Mesenchymal stem cell (in vitro differentiated cells and primary cell): ENCODE measurements around the gene SNPH.

Experiments used
- DNase-seq: peaks from one replicate; pipeline ENCODE4 v3.0.0-alpha.2; 2013
- H2AFZ ChIP-seq: one replicate; pipeline ENCODE4 v1.6.1; 2013; ENCODE audit warnings: low read depth, mild to moderate bottlenecking, control low read depth, inconsistent platforms, low read length, moderate library complexity
- H2AK5ac ChIP-seq: 2 replicates; pipeline ENCODE4 v1.6.1; 2013; ENCODE audit warnings: low read length, moderate library complexity, mild to moderate bottlenecking, inconsistent platforms; ENCODE audit not compliant: severe bottlenecking
- H2BK120ac ChIP-seq: one replicate; pipeline ENCODE4 v1.6.1; 2013; ENCODE audit warnings: low read depth, mild to moderate bottlenecking, inconsistent platforms, low read length, moderate library complexity
- H2BK12ac ChIP-seq, 2 experiments: one replicate each; pipeline ENCODE4 v1.6.1; 2013; ENCODE audit warnings: inconsistent platforms in 2 of 2, low read length in 2 of 2, mild to moderate bottlenecking in 2 of 2, moderate library complexity in 2 of 2, control low read depth in 1 of 2
- H2BK15ac ChIP-seq: one replicate; pipeline ENCODE4 v1.6.1; 2013; ENCODE audit warnings: mild to moderate bottlenecking, low read depth, inconsistent platforms; ENCODE audit not compliant: poor library complexity, severe bottlenecking
- H2BK5ac ChIP-seq: 2 replicates; pipeline ENCODE4 v1.6.1; 2013; ENCODE audit warnings: low read depth, mild to moderate bottlenecking, low read length, control low read depth, inconsistent platforms; ENCODE audit not compliant: poor library complexity, severe bottlenecking
- H3K14ac ChIP-seq, 2 experiments: one replicate each; pipeline ENCODE4 v1.6.1; 2013; ENCODE audit warnings: inconsistent platforms in 2 of 2, low read length in 2 of 2, control low read depth in 1 of 2, mild to moderate bottlenecking in 1 of 2, moderate library complexity in 1 of 2
- H3K18ac ChIP-seq, 2 experiments: one replicate each; pipeline ENCODE4 v1.6.1; 2013; ENCODE audit warnings: inconsistent platforms in 2 of 2, low read length in 2 of 2, control low read depth in 1 of 2, low read depth in 1 of 2, mild to moderate bottlenecking in 1 of 2
- H3K23ac ChIP-seq, 2 experiments: one replicate each; pipeline ENCODE4 v1.6.1; 2013; ENCODE audit warnings: inconsistent platforms in 2 of 2, low read length in 2 of 2, mild to moderate bottlenecking in 2 of 2, moderate library complexity in 2 of 2, control low read depth in 1 of 2
- H3K27ac ChIP-seq: 2 replicates; pipeline ENCODE4 v1.5.1; 2013; ENCODE audit warnings: mild to moderate bottlenecking, moderate library complexity, low read length, control low read depth, inconsistent platforms; ENCODE audit not compliant: poor library complexity, severe bottlenecking
- H3K27me3 ChIP-seq, 2 experiments: 2 replicates each; pipeline versions ENCODE4 v1.6.1 to v1.7.0; 2013; ENCODE audit warnings: low read length in 2 of 2, mild to moderate bottlenecking in 2 of 2, moderate library complexity in 2 of 2, control low read depth in 1 of 2, inconsistent platforms in 1 of 2; ENCODE audit not compliant: control insufficient read depth in 1 of 2, insufficient read depth in 1 of 2
- H3K36me3 ChIP-seq, 2 experiments: 2 replicates each; pipeline versions ENCODE4 v1.6.1 to v1.7.0; 2013; ENCODE audit warnings: low read length in 2 of 2, control low read depth in 1 of 2, inconsistent platforms in 1 of 2, low read depth in 1 of 2, mild to moderate bottlenecking in 1 of 2; ENCODE audit not compliant: insufficient read depth in 2 of 2, control insufficient read depth in 1 of 2
- H3K4ac ChIP-seq, 2 experiments: one replicate each; pipeline ENCODE4 v1.6.1; 2013; ENCODE audit warnings: inconsistent platforms in 2 of 2, low read length in 2 of 2, mild to moderate bottlenecking in 2 of 2, moderate library complexity in 2 of 2, control low read depth in 1 of 2, low read depth in 1 of 2
- H3K4me1 ChIP-seq: 2 replicates; pipeline ENCODE4 v1.6.1; 2013; ENCODE audit warnings: low read depth, low read length, control low read depth; ENCODE audit not compliant: control insufficient read depth, insufficient read depth
- H3K4me2 ChIP-seq: 2 replicates; pipeline ENCODE4 v1.6.1; 2013; ENCODE audit warnings: low read length, mild to moderate bottlenecking, inconsistent platforms; ENCODE audit not compliant: poor library complexity, severe bottlenecking
- H3K4me3 ChIP-seq, 2 experiments: 2 replicates each; pipeline versions ENCODE4 v1.5.1 to v1.7.0; 2013; ENCODE audit warnings: low read length in 2 of 2, mild to moderate bottlenecking in 2 of 2, control low read depth in 1 of 2, low read depth in 1 of 2; ENCODE audit not compliant: insufficient read depth in 1 of 2
- H3K79me1 ChIP-seq: replicated peaks from 2 replicates; pipeline ENCODE4 v1.6.1; 2013; ENCODE audit warnings: mild to moderate bottlenecking, control low read depth, low read length, inconsistent platforms; ENCODE audit not compliant: poor library complexity, severe bottlenecking
- H3K9ac ChIP-seq: 2 replicates; pipeline ENCODE4 v1.7.0; 2013; ENCODE audit warnings: mild to moderate bottlenecking, low read length, moderate library complexity
- H3K9me3 ChIP-seq: 2 replicates; pipeline ENCODE4 v1.7.0; 2013; ENCODE audit warnings: mild to moderate bottlenecking, low read length; ENCODE audit not compliant: control insufficient read depth
- H4K8ac ChIP-seq: one replicate; pipeline ENCODE4 v1.6.1; 2013; ENCODE audit warnings: inconsistent platforms, mild to moderate bottlenecking, low read length, moderate library complexity
- H4K91ac ChIP-seq: one replicate; pipeline ENCODE4 v1.6.1; 2013; ENCODE audit warnings: mild to moderate bottlenecking, low read length, inconsistent platforms
- WGBS: methylation state at CpG from one replicate; pipeline ENCODE4 v1.1.7; 2013; ENCODE audit warnings: mixed read lengths; 5-methylcytosine and 5-hydroxymethylcytosine counted together

SNPH gene

GRCh38 chr20:1327827-1328679 lies 62.0 kb downstream of the SNPH start:
- peak overlapping the region; percentile 57 for H4K91ac ChIP-seq
- peak overlapping the region; percentile 44 for H2BK15ac ChIP-seq
- peaks cover 38% of the 10 kb centered on the region for H3K79me1 ChIP-seq
- H3K14ac ChIP-seq: no peak overlapping the region
- peaks cover 10 to 30% of the 10 kb centered on the region in 2 experiments for H3K36me3 ChIP-seq
- H2BK5ac ChIP-seq: no peak overlapping the region
- WGBS: 98% methylated on average over 7 of the region's 7 CpGs
- H3K23ac ChIP-seq: no peak overlapping the region
- no peak overlapping the region for H3K4me2 ChIP-seq
- no peak overlapping the region for H2AFZ ChIP-seq
- H3K9me3 ChIP-seq: no peaks in the 10 kb centered on the region
- no peaks in the 10 kb centered on the region for H3K27me3 ChIP-seq
- peak overlapping the region in 1 of 2 experiments; percentile 4 for H2BK12ac ChIP-seq
- H3K9ac ChIP-seq: peak overlapping the region; percentile 99
- H2AK5ac ChIP-seq: no peak overlapping the region
- peak overlapping the region; percentile 19 for H4K8ac ChIP-seq
- peaks cover 27% of the 10 kb centered on the region for H3K4me1 ChIP-seq
- no peak overlapping the region for H3K27ac ChIP-seq
- H3K4me3 ChIP-seq: peak overlapping the region in 1 of 2 experiments; percentile 89
- DNase-seq: no peak
- H3K4ac ChIP-seq: peak overlapping the region in 1 of 2 experiments; percentile 21
- no peak overlapping the region for H2BK120ac ChIP-seq
- H3K18ac ChIP-seq: peak overlapping the region in 1 of 2 experiments; percentile 3

- Histone ChIP-seq H3K79me1 (peaks cover 44% of the 10 kb centered on the region), H3K23ac (no peak within 1 kb of the TSS), H4K91ac (peak within 1 kb of the TSS; percentile 57), H3K9ac (peak within 1 kb of the TSS; percentile 99), H3K4me1 (peaks cover 27% of the 10 kb centered on the region), H3K9me3 (no peaks in the 10 kb centered on the region), H3K4ac (peak within 1 kb of the TSS; percentile 21 to 27), H2AFZ (no peak within 1 kb of the TSS), H3K27me3 (no peaks in the 10 kb centered on the region), H2BK15ac (peak within 1 kb of the TSS; percentile 44), H3K36me3 (peaks cover 18 to 38% of the 10 kb centered on the region in 2 experiments), H2BK120ac (no peak within 1 kb of the TSS), H3K18ac (peak within 1 kb of the TSS; percentile 3 to 15), H4K8ac (peak within 1 kb of the TSS; percentile 83), H3K4me3 (peak within 1 kb of the TSS in 1 of 2 experiments; percentile 89), H2AK5ac (no peak within 1 kb of the TSS), H2BK12ac (peak within 1 kb of the TSS in 1 of 2 experiments; percentile 4), H3K4me2 (no peak within 1 kb of the TSS), H3K14ac (no peak within 1 kb of the TSS), H3K27ac (no peak within 1 kb of the TSS), H2BK5ac (no peak within 1 kb of the TSS)
- 85% methylated on average over 8 of the region's 8 CpGs for WGBS
- DNase-seq: no peak
These were observed 62.7 kb downstream of the SNPH start, which contains the start of gene SDCBP2 for GRCh38 chr20:1328680-1329330. TSS of gene SDCBP2 (minus strand) at chr20:1329139. CDS start at chr20:1320416, 8,723 bp downstream.

DNA sequence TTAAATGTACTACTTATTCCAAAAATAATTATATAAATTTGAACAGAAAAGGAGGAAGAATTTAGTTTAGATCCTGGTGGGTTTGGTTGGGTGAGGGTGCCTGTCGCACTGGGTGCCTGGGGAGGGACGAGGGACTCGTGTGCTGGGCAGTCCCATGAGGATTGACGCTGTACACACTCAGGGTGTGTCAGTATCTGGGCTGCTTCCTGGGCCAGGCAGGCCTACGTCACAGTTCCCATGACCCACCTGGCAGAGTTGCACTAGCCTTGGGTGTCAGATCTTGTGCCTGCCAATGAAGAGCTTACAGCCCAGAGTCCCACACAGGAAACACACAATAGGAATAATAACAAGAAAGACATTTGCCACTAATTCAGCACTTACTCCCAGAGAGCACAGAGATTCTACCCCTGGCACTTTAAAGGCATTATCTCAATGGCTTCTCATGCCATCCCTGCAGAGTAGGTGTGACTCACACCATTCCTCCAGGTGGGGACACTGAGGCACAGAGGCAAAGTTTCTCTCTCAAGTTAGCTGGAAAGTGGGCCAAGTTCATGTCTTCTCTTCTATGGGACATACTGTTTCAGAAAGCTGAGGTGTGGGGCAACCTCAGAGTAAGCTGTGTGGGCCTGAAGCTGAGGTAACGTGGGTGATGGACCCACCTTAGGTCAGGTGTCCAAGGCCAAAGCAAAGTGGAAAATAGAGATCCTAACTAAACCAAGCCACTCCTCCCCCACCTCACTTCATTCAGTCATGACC lies 64.2 kb downstream of the SNPH start:
- Histone ChIP-seq H2AK5ac (no peak overlapping the region), H3K27me3 (no peaks in the 10 kb centered on the region), H3K23ac (no peak overlapping the region), H3K79me1 (peaks cover 52% of the 10 kb centered on the region), H3K9me3 (no peaks in the 10 kb centered on the region), H3K4me3 (no peak overlapping the region), H2BK12ac (no peak overlapping the region), H3K36me3 (peaks cover 23 to 39% of the 10 kb centered on the region in 2 experiments), H3K18ac (no peak overlapping the region), H2BK5ac (no peak overlapping the region), H3K9ac (peak overlapping the region; percentile 19), H4K91ac (no peak overlapping the region), H3K4ac (no peak overlapping the region), H3K14ac (no peak overlapping the region), H4K8ac (no peak overlapping the region), H2AFZ (no peak overlapping the region), H3K4me1 (peaks cover 25% of the 10 kb centered on the region), H2BK15ac (no peak overlapping the region), H3K27ac (no peak overlapping the region), H3K4me2 (no peak overlapping the region), H2BK120ac (no peak overlapping the region)
- DNase-seq: no peak
- WGBS: 85% methylated on average over 6 of the region's 6 CpGs
